ENCODE data around the gene UCK1.
"Not testable (repeated sequence)": the region's sequence is repeated elsewhere in the genome, so short reads cannot be mapped to it uniquely, and the experiment has no call there.

UCK1 gene

GRCh38 chr9:131559421-131560000, 28.4 kb upstream of the UCK1 start:
- H3K4me3 ChIP-seq (ENCODE audit: insufficient read length, low read depth), result no peak overlapping the region
- peaks cover 13% of the 10 kb centered on the region for H3K4me1 ChIP-seq (ENCODE audit: insufficient read depth, insufficient read length)
- no peak for DNase-seq (ENCODE audit: low read depth, low spot score)
- peaks cover 19% of the 10 kb centered on the region for H3K27me3 ChIP-seq (ENCODE audit: insufficient read depth, insufficient read length)
- no peak overlapping the region for H3K9ac ChIP-seq (ENCODE audit: insufficient read length, low read depth)
- TF ChIP-seq SUZ12 (IDR thresholded peaks at IDR 0.05; ENCODE audit: extremely low read depth, insufficient read depth, insufficient read length) (no peak), YY1 (IDR thresholded peaks at IDR 0.05; ENCODE audit: insufficient read depth, insufficient read length) (no peak), ZNF274 (IDR thresholded peaks at IDR 0.05; ENCODE audit: low read depth, low read length) (no peak)
- peaks cover 10% of the 10 kb centered on the region; the same call in 1 of the 2 replicates for H3K9me3 ChIP-seq (ENCODE audit: insufficient read depth, low read length)
- peaks cover 6% of the 10 kb centered on the region for H3K36me3 ChIP-seq (ENCODE audit: insufficient read depth, insufficient read length, low read length)

DNA sequence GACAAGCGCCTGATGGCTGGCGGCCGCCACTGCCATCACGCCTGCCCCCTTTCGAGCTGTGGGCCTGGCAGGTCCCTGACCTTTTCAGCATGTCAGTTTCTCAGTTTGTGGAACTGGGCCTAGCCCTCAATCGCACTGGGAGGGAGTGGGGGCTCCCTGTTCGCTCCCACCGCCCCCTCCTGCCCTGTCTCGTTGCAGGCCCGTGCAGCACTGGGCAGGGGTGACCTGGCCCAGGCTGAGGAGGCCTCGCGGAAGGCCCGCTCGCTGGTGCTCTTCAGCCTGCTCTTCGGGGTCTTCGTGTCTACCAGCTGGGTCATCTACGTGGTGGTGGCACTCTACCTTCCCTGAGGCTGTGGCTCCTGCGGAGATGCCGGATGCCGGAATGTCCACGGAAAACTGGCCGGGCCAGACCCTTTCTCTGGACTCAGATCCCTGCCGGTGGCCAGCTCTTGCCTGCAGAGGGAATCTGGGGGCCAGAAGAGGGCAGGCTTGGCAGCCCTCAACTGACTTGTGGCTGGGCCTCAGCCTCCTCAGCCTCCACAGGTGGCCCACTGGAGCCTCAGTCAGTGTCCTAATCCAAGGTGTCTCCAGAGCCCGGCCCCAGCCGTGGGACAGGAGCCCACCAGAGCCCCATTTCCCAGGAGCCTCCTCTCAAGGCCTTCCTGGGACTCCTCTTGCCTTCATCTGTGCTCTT, 26.9 kb upstream of the UCK1 start:
- peaks cover 16% of the 10 kb centered on the region; the same call in 1 of the 2 replicates for H3K9me3 ChIP-seq (ENCODE audit: insufficient read depth, low read length)
- TF ChIP-seq ZNF274 (IDR thresholded peaks at IDR 0.05; ENCODE audit: low read depth, low read length) (no peak), SUZ12 (IDR thresholded peaks at IDR 0.05; ENCODE audit: extremely low read depth, insufficient read depth, insufficient read length) (no peak), YY1 (IDR thresholded peaks at IDR 0.05; ENCODE audit: insufficient read depth, insufficient read length) (no peak)
- peaks cover 27% of the 10 kb centered on the region for H3K27me3 ChIP-seq (ENCODE audit: insufficient read depth, insufficient read length)
- peaks cover 6% of the 10 kb centered on the region for H3K36me3 ChIP-seq (ENCODE audit: insufficient read depth, insufficient read length, low read length)
- H3K4me1 ChIP-seq (ENCODE audit: insufficient read depth, insufficient read length), result peaks cover 13% of the 10 kb centered on the region
- no peak for DNase-seq (ENCODE audit: low read depth, low spot score)
- no peak overlapping the region for H3K9ac ChIP-seq (ENCODE audit: insufficient read length, low read depth)
- no peak overlapping the region for H3K4me3 ChIP-seq (ENCODE audit: insufficient read length, low read depth)

GRCh38 chr9:131555841-131556673, 25.0 kb upstream of the UCK1 start:
- no peak overlapping the region for H3K4me3 ChIP-seq (ENCODE audit: insufficient read length, low read depth)
- H3K9me3 ChIP-seq (ENCODE audit: insufficient read depth, low read length), result peaks cover 9% of the 10 kb centered on the region; the same call in 1 of the 2 replicates
- no peak overlapping the region for H3K9ac ChIP-seq (ENCODE audit: insufficient read length, low read depth)
- H3K36me3 ChIP-seq (ENCODE audit: insufficient read depth, insufficient read length, low read length), result peaks cover 6% of the 10 kb centered on the region
- H3K4me1 ChIP-seq (ENCODE audit: insufficient read depth, insufficient read length), result peaks cover 13% of the 10 kb centered on the region
- DNase-seq (ENCODE audit: low read depth, low spot score), result no peak
- peaks cover 27% of the 10 kb centered on the region for H3K27me3 ChIP-seq (ENCODE audit: insufficient read depth, insufficient read length)
- no peak for TF ChIP-seq ZNF274 (IDR thresholded peaks at IDR 0.05; ENCODE audit: low read depth, low read length)
- no peak for TF ChIP-seq YY1 (IDR thresholded peaks at IDR 0.05; ENCODE audit: insufficient read depth, insufficient read length)
- TF ChIP-seq SUZ12 (IDR thresholded peaks at IDR 0.05; ENCODE audit: extremely low read depth, insufficient read depth, insufficient read length), result no peak

DNA sequence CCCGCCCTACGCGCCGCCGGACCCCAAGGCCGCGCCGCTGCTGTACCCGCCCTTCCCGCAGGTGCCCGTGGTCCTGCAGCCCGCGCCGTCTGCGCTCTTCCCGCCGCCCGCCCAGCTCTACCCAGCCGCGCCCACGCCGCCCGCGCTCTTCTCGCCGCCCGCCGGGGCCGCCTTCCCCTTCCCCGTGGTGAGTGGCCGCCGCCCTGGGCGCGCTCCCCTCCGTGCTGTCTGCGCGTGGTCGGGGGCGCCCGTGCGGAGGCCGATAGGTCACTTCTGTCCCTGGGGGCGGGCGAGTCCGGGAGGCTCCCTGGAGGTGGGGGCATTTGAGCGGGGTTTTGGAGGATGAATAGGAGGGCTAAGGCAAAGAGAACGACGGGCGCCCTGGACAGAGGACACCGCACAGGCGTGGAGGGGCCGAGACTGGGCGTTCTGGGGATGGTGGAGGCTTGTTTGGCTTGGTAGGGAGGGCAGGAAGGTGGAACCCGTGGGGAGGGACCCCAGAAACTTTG, 23.8 kb upstream of the UCK1 start:
- Histone ChIP-seq H3K36me3 (ENCODE audit: insufficient read depth, insufficient read length, low read length) (peaks cover 6% of the 10 kb centered on the region), H3K4me1 (ENCODE audit: insufficient read depth, insufficient read length) (peaks cover 13% of the 10 kb centered on the region), H3K27me3 (ENCODE audit: insufficient read depth, insufficient read length) (peaks cover 27% of the 10 kb centered on the region), H3K9me3 (ENCODE audit: insufficient read depth, low read length) (peaks cover 9% of the 10 kb centered on the region; the same call in 1 of the 2 replicates), H3K4me3 (ENCODE audit: insufficient read length, low read depth) (peak overlapping the region; percentile 30), H3K9ac (ENCODE audit: insufficient read length, low read depth) (no peak overlapping the region)
- no peak for DNase-seq (ENCODE audit: low read depth, low spot score)
- no peak for TF ChIP-seq YY1 (IDR thresholded peaks at IDR 0.05; ENCODE audit: insufficient read depth, insufficient read length)
- TF ChIP-seq SUZ12 (IDR thresholded peaks at IDR 0.05; ENCODE audit: extremely low read depth, insufficient read depth, insufficient read length), result no peak
- TF ChIP-seq ZNF274 (IDR thresholded peaks at IDR 0.05; ENCODE audit: low read depth, low read length), result no peak

DNA sequence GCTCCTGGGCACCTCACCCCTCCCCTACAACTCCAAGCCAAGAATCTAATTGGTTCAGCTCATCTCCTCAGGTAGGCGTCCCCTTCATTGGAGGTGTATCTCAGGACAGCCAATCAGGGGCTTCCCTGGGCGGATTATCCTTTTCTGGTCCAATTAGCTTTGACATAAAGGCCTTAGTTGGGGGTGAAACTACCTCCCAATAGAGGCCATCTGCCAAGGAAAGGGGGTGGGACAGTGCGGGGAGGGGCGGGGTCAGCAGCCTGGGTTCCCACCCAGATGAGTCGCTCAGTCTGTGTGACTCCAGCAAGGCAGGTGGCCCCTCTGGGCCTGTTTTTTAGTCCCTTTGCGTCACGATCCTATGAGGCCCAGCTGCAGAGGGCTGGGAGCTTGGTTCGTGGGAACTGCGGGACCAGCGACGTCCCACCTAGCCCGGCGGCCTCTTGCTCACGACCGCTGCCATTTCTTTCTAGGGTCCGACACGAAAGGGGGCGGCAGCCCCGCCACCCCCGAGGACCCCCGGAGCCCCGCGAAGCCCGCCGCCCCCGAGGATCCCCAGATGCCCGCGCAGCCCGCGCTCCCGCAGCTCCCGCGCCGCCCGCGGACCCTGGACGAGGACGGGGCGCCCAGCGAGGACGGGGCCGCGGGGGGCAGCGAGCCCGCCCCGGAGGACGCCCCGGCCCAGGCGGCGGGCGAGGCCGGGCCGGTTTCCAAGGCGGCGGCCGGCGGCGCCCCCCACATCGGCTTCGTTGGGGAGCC, 23.2 kb upstream of the UCK1 start:
- DNase-seq (ENCODE audit: low read depth, low spot score), result no peak
- TF ChIP-seq SUZ12 (IDR thresholded peaks at IDR 0.05; ENCODE audit: extremely low read depth, insufficient read depth, insufficient read length) (no peak), YY1 (IDR thresholded peaks at IDR 0.05; ENCODE audit: insufficient read depth, insufficient read length) (no peak), ZNF274 (IDR thresholded peaks at IDR 0.05; ENCODE audit: low read depth, low read length) (no peak)
- Histone ChIP-seq H3K4me1 (ENCODE audit: insufficient read depth, insufficient read length) (peaks cover 13% of the 10 kb centered on the region), H3K36me3 (ENCODE audit: insufficient read depth, insufficient read length, low read length) (peaks cover 6% of the 10 kb centered on the region), H3K27me3 (ENCODE audit: insufficient read depth, insufficient read length) (peaks cover 27% of the 10 kb centered on the region), H3K9ac (ENCODE audit: insufficient read length, low read depth) (no peak overlapping the region), H3K9me3 (ENCODE audit: insufficient read depth, low read length) (peaks cover 9% of the 10 kb centered on the region; the same call in 1 of the 2 replicates), H3K4me3 (ENCODE audit: insufficient read length, low read depth) (peak overlapping the region; percentile 30)

- no peak for DNase-seq (ENCODE audit: low read depth, low spot score)
- Histone ChIP-seq H3K4me1 (ENCODE audit: insufficient read depth, insufficient read length) (peaks cover 7% of the 10 kb centered on the region), H3K9me3 (ENCODE audit: insufficient read depth, low read length) (peaks cover 9% of the 10 kb centered on the region; the same call in 1 of the 2 replicates), H3K4me3 (ENCODE audit: insufficient read length, low read depth) (no peak overlapping the region), H3K9ac (ENCODE audit: insufficient read length, low read depth) (no peak overlapping the region), H3K36me3 (ENCODE audit: insufficient read depth, insufficient read length, low read length) (peaks cover 3% of the 10 kb centered on the region), H3K27me3 (ENCODE audit: insufficient read depth, insufficient read length) (peaks cover 27% of the 10 kb centered on the region)
- TF ChIP-seq ZNF274 (IDR thresholded peaks at IDR 0.05; ENCODE audit: low read depth, low read length) (no peak), SUZ12 (IDR thresholded peaks at IDR 0.05; ENCODE audit: extremely low read depth, insufficient read depth, insufficient read length) (no peak), YY1 (IDR thresholded peaks at IDR 0.05; ENCODE audit: insufficient read depth, insufficient read length) (no peak)
Observed at GRCh38 chr9:131552030-131552429, 21.0 kb upstream of the UCK1 start.

- H3K36me3 ChIP-seq (ENCODE audit: insufficient read depth, insufficient read length, low read length); H3K4me3 ChIP-seq (ENCODE audit: insufficient read length, low read depth); H3K9ac ChIP-seq (ENCODE audit: insufficient read length, low read depth); H3K4me1 ChIP-seq (ENCODE audit: insufficient read depth, insufficient read length); DNase-seq (ENCODE audit: low read depth, low spot score); H3K9me3 ChIP-seq (ENCODE audit: insufficient read depth, low read length): not testable (repeated sequence)
- H3K27me3 ChIP-seq (ENCODE audit: insufficient read depth, insufficient read length), result peaks cover 17% of the 10 kb centered on the region
Observed at GRCh38 chr9:131550465-131550864, 19.4 kb upstream of the UCK1 start.

DNA sequence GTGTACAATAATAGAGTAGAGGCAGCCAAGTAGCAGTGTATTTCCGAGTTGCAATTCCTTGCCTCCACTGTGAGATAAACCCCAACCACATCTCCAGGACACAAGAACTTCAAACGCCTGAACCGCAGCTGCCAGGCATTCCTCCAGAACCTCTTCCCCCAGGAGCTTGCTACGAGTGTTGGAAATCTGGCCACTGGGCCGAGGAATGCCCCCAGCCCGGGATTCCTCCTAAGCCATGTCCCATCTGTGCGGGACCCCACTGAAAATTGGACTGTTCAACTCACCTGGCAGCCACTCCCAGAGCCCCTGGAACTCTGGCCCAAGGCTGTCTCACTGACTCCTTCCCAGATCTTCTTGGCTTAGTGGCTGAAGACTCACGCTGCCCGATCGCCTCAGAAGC, 18.1 kb upstream of the UCK1 start:
- not testable (repeated sequence) for H3K36me3 ChIP-seq (ENCODE audit: insufficient read depth, insufficient read length, low read length); H3K27me3 ChIP-seq (ENCODE audit: insufficient read depth, insufficient read length)

More for the DNA sequence above, 18.1 kb upstream of the UCK1 start:
- H3K4me3 ChIP-seq (ENCODE audit: insufficient read length, low read depth); H3K4me1 ChIP-seq (ENCODE audit: insufficient read depth, insufficient read length); DNase-seq (ENCODE audit: low read depth, low spot score); H3K9ac ChIP-seq (ENCODE audit: insufficient read length, low read depth): not testable (repeated sequence)
- peaks cover 14% of the 10 kb centered on the region; the same call in 1 of the 2 replicates for H3K9me3 ChIP-seq (ENCODE audit: insufficient read depth, low read length)

Measured in NT2/D1 (cell line).